CD4-positive, alpha-beta T cell (primary cell): ENCODE measurements around the gene KTI12. TPM values are rescaled to one million over a fixed set of nuclear protein-coding genes. Genes with fewer than 3 reads are reported as not detected.

Experiments used
- ATAC-seq: fragments of 200-7000 bp; cut with Tn5 transposase; one replicate; pipeline ENCODE4 v1.10.0; 2022; ENCODE audit warnings: mild to moderate bottlenecking; ENCODE audit not compliant: poor library complexity
- CTCF ChIA-PET: fragments of 350-600 bp; sonication (Branson Sonifier 250); formaldehyde crosslinking; loops from one replicate; lab custom pipeline; 2021; ENCODE audit warnings: antibody characterized with exemption, inconsistent platforms; lab: Charles Lee
- POLR2A ChIA-PET: fragments of 350-600 bp; sonication (Branson Sonifier 250); formaldehyde crosslinking; loops from one replicate; lab custom pipeline; 2021; ENCODE audit warnings: antibody characterized with exemption, inconsistent platforms; lab: Charles Lee
- DNase-seq, 14 experiments: peaks; one replicate each; pipeline ENCODE4 v3.0.0-alpha.2; 2013 to 2020; ENCODE audit warnings: mixed read lengths in 2 of 14
- H3K27ac ChIP-seq, 2 donors: one replicate each; pipeline versions ENCODE4 v1.5.1 to v1.7.0; 2013; ENCODE audit warnings: low read length in 2 of 2, low read depth in 1 of 2, mild to moderate bottlenecking in 1 of 2
- H3K27me3 ChIP-seq, 2 experiments: 1 replicate in 1 of 2; 2 replicates in 1 of 2; pipeline versions ENCODE4 v1.6.1 to v1.7.0; 2013; ENCODE audit warnings: low read length in 2 of 2, control low read depth in 1 of 2, mild to moderate bottlenecking in 1 of 2, moderate library complexity in 1 of 2; ENCODE audit not compliant: insufficient read depth in 2 of 2, control insufficient read depth in 1 of 2
- H3K36me3 ChIP-seq: one replicate; pipeline ENCODE4 v1.6.1; 2013; ENCODE audit warnings: low read length, control low read depth; ENCODE audit not compliant: insufficient read depth
- H3K4me1 ChIP-seq: one replicate; pipeline ENCODE4 v1.6.1; 2013; ENCODE audit warnings: low read length, control low read depth; ENCODE audit not compliant: insufficient read depth
- H3K4me3 ChIP-seq: one replicate; pipeline ENCODE4 v1.5.1; 2013; ENCODE audit warnings: mild to moderate bottlenecking, low read length, moderate library complexity
- H3K9me3 ChIP-seq, 2 experiments: 1 replicate in 1 of 2; 2 replicates in 1 of 2; pipeline versions ENCODE4 v1.6.1 to v1.7.0; 2013; ENCODE audit warnings: low read length in 2 of 2, mild to moderate bottlenecking in 2 of 2, control low read depth in 1 of 2, moderate library complexity in 1 of 2; ENCODE audit not compliant: control insufficient read depth in 1 of 2, insufficient read depth in 1 of 2
- H3K27ac Mint-ChIP-seq: one replicate; pipeline ENCODE4 v1.8.0; 2020; ENCODE audit warnings: mixed read lengths
- H3K27me3 Mint-ChIP-seq: one replicate; pipeline ENCODE4 v1.8.0; 2021; ENCODE audit warnings: mixed read lengths
- H3K36me3 Mint-ChIP-seq: one replicate; pipeline ENCODE4 v1.8.0; 2021; ENCODE audit warnings: low read depth, mixed read lengths
- H3K4me1 Mint-ChIP-seq: one replicate; pipeline ENCODE4 v1.8.0; 2021; ENCODE audit warnings: low read depth, mixed read lengths
- H3K4me3 Mint-ChIP-seq: one replicate; pipeline ENCODE4 v1.8.0; 2020; ENCODE audit warnings: mild to moderate bottlenecking, mixed read lengths
- H3K9me3 Mint-ChIP-seq: one replicate; pipeline ENCODE4 v1.8.0; 2020; ENCODE audit warnings: mixed read lengths
- intact Hi-C, 2 experiments: fragments of 100-400 bp; cut with DNase I in 1 of 2; cut with micrococcal nuclease in 1 of 2; formaldehyde crosslinking; loops; one replicate each; pipeline versions ENCODE4 v1.15.1 to v1.9.0; 2023 to 2025; cut with DNase I, micrococcal nuclease
- total RNA-seq, 174 experiments: library from RNA in 2 of 174; stranded (reverse) in 2 of 174; gene quantifications; one replicate each; pipeline ENCODE4 v1.2.3 and lab custom pipeline; 2021 to 2026
- TF ChIP-seq, protein P1 (sequence below): fragments of 200-600 bp; IDR thresholded peaks from one replicate; pipeline ENCODE4 v1.8.0; 2022; ENCODE audit warnings: antibody characterized with exemption, mild to moderate bottlenecking

The KTI12 gene
- total RNA-seq, 2 experiments from 2014 or later, result 23.4 to 24.0 TPM

GRCh38 chr1:52057876-52058415 lies 24.3 kb upstream of the KTI12 start:
- H3K4me1 Mint-ChIP-seq, result peaks cover 68% of the 10 kb centered on the region
- peaks cover 48% of the 10 kb centered on the region for H3K36me3 Mint-ChIP-seq
- CTCF ChIA-PET, result no interaction called here
- no peak for ATAC-seq
- POLR2A ChIA-PET, result interaction anchor here (1.1 kb wide), 1 partner anchor 24 kb away, joined by 3 read pairs; the partner anchor contains the start of gene KTI12
- H3K4me1 ChIP-seq, result peaks cover 26% of the 10 kb centered on the region
- H3K4me3 Mint-ChIP-seq, result peak overlapping the region; percentile 97
- no peaks in the 10 kb centered on the region for H3K27me3 Mint-ChIP-seq
- peak overlapping the region; percentile 92 for H3K27ac Mint-ChIP-seq
- no peak for DNase-seq
- H3K9me3 Mint-ChIP-seq, result no peaks in the 10 kb centered on the region
- H3K36me3 ChIP-seq, result peaks cover 27% of the 10 kb centered on the region
- no peaks in the 10 kb centered on the region for H3K9me3 ChIP-seq
- no peak overlapping the region for H3K4me3 ChIP-seq
- TF ChIP-seq, protein P1, sequence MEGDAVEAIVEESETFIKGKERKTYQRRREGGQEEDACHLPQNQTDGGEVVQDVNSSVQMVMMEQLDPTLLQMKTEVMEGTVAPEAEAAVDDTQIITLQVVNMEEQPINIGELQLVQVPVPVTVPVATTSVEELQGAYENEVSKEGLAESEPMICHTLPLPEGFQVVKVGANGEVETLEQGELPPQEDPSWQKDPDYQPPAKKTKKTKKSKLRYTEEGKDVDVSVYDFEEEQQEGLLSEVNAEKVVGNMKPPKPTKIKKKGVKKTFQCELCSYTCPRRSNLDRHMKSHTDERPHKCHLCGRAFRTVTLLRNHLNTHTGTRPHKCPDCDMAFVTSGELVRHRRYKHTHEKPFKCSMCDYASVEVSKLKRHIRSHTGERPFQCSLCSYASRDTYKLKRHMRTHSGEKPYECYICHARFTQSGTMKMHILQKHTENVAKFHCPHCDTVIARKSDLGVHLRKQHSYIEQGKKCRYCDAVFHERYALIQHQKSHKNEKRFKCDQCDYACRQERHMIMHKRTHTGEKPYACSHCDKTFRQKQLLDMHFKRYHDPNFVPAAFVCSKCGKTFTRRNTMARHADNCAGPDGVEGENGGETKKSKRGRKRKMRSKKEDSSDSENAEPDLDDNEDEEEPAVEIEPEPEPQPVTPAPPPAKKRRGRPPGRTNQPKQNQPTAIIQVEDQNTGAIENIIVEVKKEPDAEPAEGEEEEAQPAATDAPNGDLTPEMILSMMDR, result no peak
- intact Hi-C loops, result loop anchor here in 1 of 2 experiments (5.0 to 10.0 kb wide), 8 partner anchors 84 to 1887 kb away; partner anchors contain the start of genes CC2D1B, CPT2, EPS15 and IFT25
- no peaks in the 10 kb centered on the region for H3K27me3 ChIP-seq
- H3K27ac ChIP-seq, result no peak overlapping the region

DNA sequence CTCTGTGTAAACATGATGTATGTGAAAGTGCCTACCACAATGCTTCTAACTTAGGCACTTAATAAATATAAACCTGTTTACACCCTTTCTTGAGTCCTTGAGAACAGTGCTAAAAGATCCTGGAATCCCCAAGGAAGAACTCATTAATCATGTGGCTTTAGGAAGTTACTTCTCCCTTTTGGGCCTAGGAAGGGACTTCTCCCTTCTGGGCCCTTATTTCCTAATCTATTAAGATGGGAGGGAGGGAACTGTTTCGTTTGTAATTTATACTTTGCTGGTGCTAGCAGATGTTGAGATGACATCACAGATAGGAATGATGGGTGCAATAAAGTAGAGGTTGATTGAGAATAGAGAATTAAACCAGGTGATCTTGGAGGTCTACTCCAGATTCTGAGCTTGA lies 23.6 kb upstream of the KTI12 start:
- H3K36me3 Mint-ChIP-seq, result peaks cover 46% of the 10 kb centered on the region
- Histone ChIP-seq H3K4me1 (peaks cover 26% of the 10 kb centered on the region), H3K9me3 (no peaks in the 10 kb centered on the region), H3K27me3 (no peaks in the 10 kb centered on the region), H3K27ac (peak overlapping the region in 1 of 2 donors; percentile 83), H3K4me3 (peak overlapping the region; percentile 88), H3K36me3 (peaks cover 20% of the 10 kb centered on the region)
- no peaks in the 10 kb centered on the region for H3K27me3 Mint-ChIP-seq
- H3K4me1 Mint-ChIP-seq, result peaks cover 66% of the 10 kb centered on the region
- intact Hi-C loops, result loop anchor here in 1 of 2 experiments (5.0 to 10.0 kb wide), 8 partner anchors 85 to 1888 kb away; partner anchors contain the start of genes CC2D1B, CPT2, EPS15 and IFT25
- H3K9me3 Mint-ChIP-seq, result no peaks in the 10 kb centered on the region
- TF ChIP-seq, protein P1, result no peak
- POLR2A ChIA-PET, result interaction anchor here (0.6 to 3.3 kb wide), 6 partner anchors 8 to 347 kb away, joined by 3 to 63 read pairs (median 4); partner anchors contain the start of genes KTI12, ORC1 and PRPF38A
- peak in 1 of 14 experiments; percentile 12 for DNase-seq
- no peak for ATAC-seq
- CTCF ChIA-PET, result no interaction called here
- peak overlapping the region; percentile 97 for H3K4me3 Mint-ChIP-seq
- H3K27ac Mint-ChIP-seq, result peak overlapping the region; percentile 92

GRCh38 chr1:52056937-52057231 lies 23.3 kb upstream of the KTI12 start:
- ChIA-PET POLR2A (interaction anchor here (0.6 to 3.3 kb wide), 10 partner anchors 8 to 347 kb away, joined by 3 to 63 read pairs (median 5); partner anchors contain the start of genes CC2D1B, KTI12, ORC1 and PRPF38A), CTCF (no interaction called here)
- peak overlapping the region; percentile 88 for H3K4me3 ChIP-seq
- peak overlapping the region; percentile 97 for H3K4me3 Mint-ChIP-seq
- peaks cover 19% of the 10 kb centered on the region for H3K36me3 ChIP-seq
- no peaks in the 10 kb centered on the region for H3K9me3 ChIP-seq
- H3K27ac Mint-ChIP-seq, result peak overlapping the region; percentile 92
- peak overlapping the region; percentile 83 to 84 for H3K27ac ChIP-seq
- H3K9me3 Mint-ChIP-seq, result no peaks in the 10 kb centered on the region
- H3K27me3 Mint-ChIP-seq, result no peaks in the 10 kb centered on the region
- ATAC-seq (no peak), DNase-seq (peak in 1 of 14 experiments; percentile 63)
- H3K4me1 ChIP-seq, result peaks cover 26% of the 10 kb centered on the region
- H3K4me1 Mint-ChIP-seq, result peaks cover 70% of the 10 kb centered on the region
- intact Hi-C loops, result loop anchor here (1.0 to 10.0 kb wide), 9 partner anchors 24 to 1888 kb away; partner anchors contain the start of genes CC2D1B (in 1 of the 2), CPT2 (in 1 of the 2), EPS15 (in 1 of the 2) and IFT25 (in 1 of the 2)
- H3K27me3 ChIP-seq, result no peaks in the 10 kb centered on the region
- TF ChIP-seq, protein P1, result no peak
- peaks cover 46% of the 10 kb centered on the region for H3K36me3 Mint-ChIP-seq
